GM12864 (cell line): ENCODE results near the gene ACOT11.

Experiments
- DNase-seq: peaks from one replicate; pipeline ENCODE4 v3.0.0-alpha.2; 2011; ENCODE audit warnings: low read depth
- H3K4me3 ChIP-seq: 2 replicates; pipeline ENCODE4 v1.5.1; 2011; ENCODE audit warnings: mild to moderate bottlenecking, low read depth, low read length, control low read depth
- CTCF ChIP-seq: IDR thresholded peaks from 2 replicates; pipeline ENCODE4 v1.5.1; 2011; ENCODE audit warnings: low read depth, mild to moderate bottlenecking, moderate library complexity, low read length, control low read depth, inconsistent platforms; ENCODE audit errors: missing control alignments

The ACOT11 gene

GRCh38 chr1:54599211-54599823 is 51.3 kb downstream of the ACOT11 start:
- no peak overlapping the region for H3K4me3 ChIP-seq
- TF ChIP-seq CTCF = no peak

GRCh38 chr1:54600947-54601721 is 53.1 kb downstream of the ACOT11 start:
- DNase-seq = no peak
- no peak overlapping the region for H3K4me3 ChIP-seq
- no peak for TF ChIP-seq CTCF

More at GRCh38 chr1:54599211-54599823, 51.3 kb downstream of the ACOT11 start:
- no peak for DNase-seq

GRCh38 chr1:54601730-54602129 is 53.7 kb downstream of the ACOT11 start:
- DNase-seq = no peak
- H3K4me3 ChIP-seq = no peak overlapping the region
- no peak for TF ChIP-seq CTCF

- H3K4me3 ChIP-seq = no peak overlapping the region
- no peak for TF ChIP-seq CTCF
- DNase-seq = no peak
Observed at GRCh38 chr1:54602554-54602953, 54.5 kb downstream of the ACOT11 start.

GRCh38 chr1:54603241-54603640 is 55.2 kb downstream of the ACOT11 start:
- TF ChIP-seq CTCF = no peak
- DNase-seq = no peak
- H3K4me3 ChIP-seq = no peak overlapping the region

GRCh38 chr1:54604051-54604450 is 56.0 kb downstream of the ACOT11 start:
- TF ChIP-seq CTCF = no peak
- H3K4me3 ChIP-seq = no peak overlapping the region
- DNase-seq = no peak
